Medulla oblongata (tissue), 1 donor: ENCODE measurements around the gene SLC25A53.
"Not testable (repeated sequence)": the region's sequence is repeated elsewhere in the genome, so short reads cannot be mapped to it uniquely, and the experiment has no call there.

Experiments
- DNase-seq: peaks from one replicate; pipeline ENCODE4 v3.0.0-alpha.2; 2015; ENCODE audit errors: extremely low spot score

SLC25A53 gene

DNA sequence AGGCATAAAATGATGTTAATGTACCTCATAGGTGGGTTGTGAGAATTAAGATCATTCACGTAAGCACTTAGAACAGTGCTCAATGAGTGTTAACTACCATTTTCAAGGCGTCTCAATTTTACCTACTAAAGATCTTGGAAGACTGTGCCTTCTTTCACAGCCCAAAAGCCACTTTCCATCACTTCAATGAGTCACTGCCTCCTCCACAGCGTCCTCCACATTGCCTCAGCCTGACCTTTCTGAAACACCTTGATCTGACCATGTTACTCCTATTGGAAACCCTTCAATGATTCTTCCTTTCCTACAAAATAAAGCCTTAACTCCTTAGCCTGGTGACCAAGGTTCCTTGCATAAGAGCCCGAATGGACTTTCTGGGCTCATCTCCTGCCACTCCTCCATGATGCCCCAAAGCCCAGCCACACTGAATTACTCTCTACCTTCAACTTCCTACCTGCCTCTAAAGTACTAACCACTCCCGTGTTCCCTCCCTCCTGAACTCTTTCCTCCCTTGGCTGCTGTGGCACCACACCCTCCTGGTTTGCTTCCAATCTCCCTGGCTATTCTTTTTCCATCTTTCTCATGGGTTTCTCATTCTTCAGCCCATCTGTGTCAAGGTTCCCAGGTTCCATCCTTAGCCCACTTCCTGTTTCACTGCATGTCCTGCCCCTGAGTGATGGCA is 22.1 kb downstream of the SLC25A53 start:
- no peak for DNase-seq

DNA sequence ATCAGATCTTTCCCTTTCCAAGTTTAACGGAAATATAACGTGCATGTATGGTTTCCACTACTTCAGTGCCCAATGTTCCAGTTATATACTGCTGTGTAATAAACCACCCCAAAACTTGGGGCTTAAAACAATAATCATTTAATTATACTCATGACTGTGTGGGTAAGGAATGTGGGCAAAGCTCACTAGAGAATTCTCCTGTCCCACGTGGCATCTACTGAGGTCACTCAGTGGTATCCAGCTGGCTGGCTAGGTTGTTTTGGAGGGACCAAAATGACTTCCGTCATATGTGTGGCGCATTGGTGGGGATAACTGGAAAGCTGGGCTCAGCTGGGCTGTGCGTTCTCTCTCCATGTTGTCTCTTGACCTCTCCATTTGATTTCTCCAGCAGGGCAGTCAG is 26.0 kb downstream of the SLC25A53 start:
- DNase-seq, result no peak

DNA sequence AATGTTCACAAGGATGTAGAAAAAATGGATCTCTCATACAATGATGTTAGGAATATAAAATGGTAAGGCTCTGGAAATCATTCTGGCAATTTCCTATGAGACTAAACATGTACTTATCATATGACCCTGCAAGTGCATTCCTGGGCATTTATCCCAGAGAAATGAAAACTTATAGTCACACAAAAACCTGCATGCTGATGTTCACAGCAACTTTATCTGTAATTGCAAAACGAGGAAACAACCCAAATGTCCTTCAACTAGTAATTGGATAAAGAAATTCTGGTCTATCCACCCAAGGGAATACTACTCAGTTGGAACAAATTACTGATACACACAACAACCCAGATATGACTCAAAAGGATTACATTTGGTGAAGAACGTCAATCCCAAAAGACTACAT is 30.0 kb downstream of the SLC25A53 start:
- DNase-seq, result no peak

DNA sequence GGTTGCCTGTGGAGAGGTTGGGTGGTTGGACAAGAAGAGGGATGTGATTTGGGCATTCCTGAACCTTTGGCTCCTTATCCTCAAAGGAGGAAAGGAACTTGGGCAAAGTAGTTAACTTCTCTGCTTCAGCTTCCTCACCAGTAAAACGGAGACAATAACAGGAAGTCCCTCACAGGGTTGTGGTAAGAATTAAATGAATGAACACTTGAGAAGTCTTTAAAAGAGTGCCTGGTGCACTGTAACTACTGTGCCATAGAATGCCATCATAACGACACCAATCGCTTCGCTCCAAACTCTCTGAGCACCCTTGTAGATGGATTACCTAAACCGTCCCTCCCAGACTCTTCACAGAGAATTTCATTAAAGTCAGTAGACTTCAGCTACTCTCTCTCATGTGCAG is 34.0 kb downstream of the SLC25A53 start:
- no peak for DNase-seq

GRCh38 chrX:104118765-104119164 is 38.0 kb downstream of the SLC25A53 start:
- DNase-seq, result no peak

GRCh38 chrX:104117759-104118158 is 39.0 kb downstream of the SLC25A53 start:
- DNase-seq, result no peak

GRCh38 chrX:104113222-104113965 is 43.4 kb downstream of the SLC25A53 start:
- peak; percentile 68 for DNase-seq

DNA sequence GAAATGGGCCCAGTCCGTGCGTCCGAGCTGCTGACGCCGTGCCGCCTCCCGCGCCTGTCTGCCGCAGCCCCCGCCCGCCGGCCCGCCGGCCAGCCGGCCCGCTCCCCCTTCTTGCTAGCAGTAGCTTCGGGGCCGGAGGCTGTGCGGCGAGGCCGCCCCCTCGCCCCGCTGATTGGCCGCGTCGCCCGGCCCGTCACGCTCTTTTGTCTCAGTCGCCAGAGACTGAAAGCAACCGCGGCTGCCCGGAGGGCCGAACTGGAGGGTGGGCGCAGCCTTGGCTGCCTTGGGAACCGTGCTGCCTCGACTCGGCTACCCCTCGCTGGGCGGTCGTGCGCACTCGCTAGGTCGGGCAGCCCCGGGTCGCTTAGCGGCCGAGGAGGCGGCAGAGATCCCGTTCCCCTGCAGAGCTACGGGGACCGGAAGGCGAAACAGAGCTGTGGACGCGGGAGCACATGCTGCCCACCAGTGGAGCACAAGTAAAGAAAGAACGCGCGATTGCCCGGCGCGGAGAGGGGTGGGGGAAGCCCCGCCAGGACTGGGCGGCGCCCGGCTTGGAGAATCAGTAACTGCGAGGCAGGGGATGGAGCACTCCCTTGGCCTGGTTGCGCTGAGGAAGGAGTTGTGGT is 44.4 kb downstream of the SLC25A53 start, which contains the start of gene ZCCHC18:
ZCCHC18 (plus strand) TSS at position 198 of the 626 bp plus-strand sequence. CDS start 1,589 bp downstream, outside the sequence.
- peak; percentile 46 for DNase-seq

GRCh38 chrX:104110491-104111240 is 46.1 kb downstream of the SLC25A53 start:
- DNase-seq, result not testable (repeated sequence)

- no peak for DNase-seq
These were observed 47.9 kb downstream of the SLC25A53 start for GRCh38 chrX:104108955-104109354.

DNA sequence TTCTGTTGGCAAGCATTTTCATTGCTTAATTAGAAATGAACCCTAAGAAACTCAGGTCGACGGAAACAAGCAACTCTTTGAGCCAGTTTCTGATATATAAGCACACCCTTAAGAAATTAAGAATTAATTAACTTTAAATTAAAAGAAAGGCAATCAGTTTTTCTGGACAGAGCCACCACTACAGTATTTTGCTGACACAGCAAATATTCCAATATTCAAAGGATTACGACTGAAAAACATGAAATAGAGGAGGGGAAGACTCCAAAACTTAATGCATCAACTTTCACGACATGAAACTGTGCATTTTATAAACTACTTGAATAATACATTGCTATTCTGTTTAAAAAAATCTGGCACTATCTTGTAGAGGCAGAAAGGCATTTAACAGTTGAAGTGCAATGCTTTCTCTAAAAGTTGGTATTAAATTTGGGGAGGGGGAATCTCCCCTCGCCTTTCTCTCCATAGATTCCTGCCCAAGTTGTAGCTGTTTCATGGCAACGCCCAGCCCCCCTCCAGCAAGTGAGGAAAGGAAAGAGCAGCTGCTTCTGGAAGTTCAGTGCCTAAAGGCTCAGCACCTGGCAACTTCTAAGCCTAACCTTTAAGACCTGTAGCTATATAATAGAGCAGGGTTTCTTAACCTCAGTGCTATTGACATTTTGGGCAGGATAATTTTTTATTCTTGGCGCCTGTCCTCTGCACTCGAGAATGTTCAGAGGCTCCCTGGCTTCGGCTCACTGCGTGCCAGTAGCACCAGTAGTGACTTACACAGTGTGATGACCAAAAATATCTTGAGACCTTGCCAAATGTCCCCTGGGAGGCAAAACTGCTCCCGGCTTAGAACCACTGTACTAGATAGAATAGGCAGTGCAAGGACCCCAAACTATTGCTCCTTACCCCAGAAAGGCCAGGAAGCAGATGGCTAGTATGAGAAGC is 51.2 kb downstream of the SLC25A53 start:
- no peak for DNase-seq

DNA sequence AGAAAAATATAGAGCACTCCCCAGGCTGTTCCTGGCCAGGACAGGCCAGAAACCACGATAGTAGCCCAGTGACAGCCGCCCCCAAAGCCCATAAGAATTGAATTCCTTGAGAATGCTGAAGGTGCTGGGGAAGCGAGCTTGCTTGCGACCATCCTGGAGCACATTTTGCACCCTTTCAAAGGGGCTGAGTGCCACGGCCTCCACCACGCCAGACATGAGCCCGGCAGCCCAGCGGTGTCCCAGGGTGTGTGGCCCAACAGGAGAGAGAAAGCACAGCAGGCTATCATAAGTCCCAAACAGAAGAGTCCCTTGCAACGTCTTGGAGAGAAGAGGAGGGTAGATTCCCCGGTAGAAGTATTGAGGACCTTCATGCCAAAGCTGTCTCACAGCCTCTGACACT is 52.1 kb downstream of the SLC25A53 start:
- no peak for DNase-seq

- DNase-seq, result no peak
These were observed 57.9 kb downstream of the SLC25A53 start for GRCh38 chrX:104098919-104099318.

DNA sequence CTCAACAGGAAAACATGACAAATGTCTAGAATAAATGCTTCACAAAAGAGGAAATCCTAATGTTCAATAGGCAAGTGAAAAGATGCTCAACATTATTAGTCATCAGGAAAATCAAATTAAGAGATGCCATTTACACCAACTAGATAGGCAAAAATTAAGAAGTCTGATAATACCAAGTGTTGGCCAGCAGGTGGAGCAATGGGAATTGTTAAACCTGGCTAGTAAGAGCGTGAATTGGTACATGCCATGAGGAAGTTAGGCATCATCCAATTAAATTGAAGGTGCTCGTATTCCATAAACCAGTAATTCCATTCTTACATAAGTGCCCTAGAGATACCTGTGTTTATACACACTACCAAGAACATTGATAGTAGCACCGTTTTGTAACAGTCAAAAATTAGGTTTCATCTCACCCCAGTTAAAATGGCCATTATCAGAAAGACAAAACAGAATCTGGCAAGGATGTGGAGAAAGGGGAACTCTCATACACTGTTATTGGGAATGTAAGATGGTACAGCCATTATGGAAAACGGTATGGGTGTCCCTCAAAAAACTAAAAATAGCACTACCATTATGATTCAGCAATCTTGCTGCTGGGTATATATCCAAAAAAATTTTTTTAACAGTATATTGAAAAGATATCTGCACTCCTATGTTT is 58.5 kb downstream of the SLC25A53 start:
- peak; percentile 84 for DNase-seq

DNA sequence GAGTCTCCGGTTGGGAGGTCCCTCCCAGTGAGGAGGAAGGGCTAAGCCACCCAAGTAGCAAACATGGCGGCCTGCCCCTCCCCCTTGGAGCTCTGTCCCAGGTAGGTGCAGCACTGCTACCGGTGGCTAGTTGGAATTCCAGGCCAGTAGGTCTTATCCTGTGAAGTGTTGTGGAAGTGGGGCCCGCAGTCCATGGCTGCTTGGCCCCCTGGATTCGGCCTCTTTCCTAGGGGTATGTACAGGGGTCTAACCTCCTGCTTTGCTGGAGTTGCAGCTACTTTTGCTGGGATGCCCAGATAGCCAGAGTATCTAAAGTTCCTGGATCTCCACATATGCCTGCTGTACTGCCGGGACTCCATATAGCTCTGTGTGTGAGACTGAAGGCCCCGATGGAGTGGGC is 70.9 kb downstream of the SLC25A53 start:
- DNase-seq, result no peak

GRCh38 chrX:104085477-104085876 is 71.3 kb downstream of the SLC25A53 start:
- DNase-seq, result no peak

DNA sequence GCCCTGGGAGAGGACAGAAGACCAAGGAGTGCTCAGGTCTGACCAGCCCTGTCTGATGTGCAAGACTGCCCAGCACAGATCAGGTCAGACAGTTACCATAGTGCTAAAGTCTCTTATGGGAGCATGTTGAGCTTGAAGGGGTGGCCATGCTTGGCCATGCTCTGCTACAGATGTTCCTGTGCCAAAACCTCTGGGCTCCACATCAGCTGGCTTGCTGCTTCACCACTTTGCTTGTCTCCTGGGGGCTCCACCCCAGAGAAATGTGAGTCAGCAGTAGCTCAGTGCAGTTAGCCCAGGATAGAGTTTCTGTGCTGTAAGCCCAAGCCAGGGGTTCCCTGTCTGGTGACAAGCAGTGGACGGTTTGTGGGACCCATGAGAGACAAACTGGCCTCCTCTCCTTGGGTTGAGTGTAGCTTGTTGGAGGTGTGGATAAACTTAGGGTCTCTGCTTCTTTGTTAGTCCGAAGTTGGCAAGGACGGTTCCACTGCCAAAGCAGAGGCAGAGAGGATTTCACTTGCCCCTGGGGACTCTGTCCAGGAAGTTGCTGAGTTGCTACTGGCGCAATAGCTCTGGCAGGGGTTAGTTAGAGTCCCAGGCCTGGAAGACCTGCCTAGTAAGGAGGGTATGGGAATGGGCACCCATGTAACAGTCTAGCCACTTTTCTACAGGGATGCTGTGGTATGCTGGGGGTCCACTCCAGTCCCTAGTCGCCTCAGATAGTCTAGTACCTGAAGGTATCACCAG is 72.1 kb downstream of the SLC25A53 start:
- no peak for DNase-seq

DNA sequence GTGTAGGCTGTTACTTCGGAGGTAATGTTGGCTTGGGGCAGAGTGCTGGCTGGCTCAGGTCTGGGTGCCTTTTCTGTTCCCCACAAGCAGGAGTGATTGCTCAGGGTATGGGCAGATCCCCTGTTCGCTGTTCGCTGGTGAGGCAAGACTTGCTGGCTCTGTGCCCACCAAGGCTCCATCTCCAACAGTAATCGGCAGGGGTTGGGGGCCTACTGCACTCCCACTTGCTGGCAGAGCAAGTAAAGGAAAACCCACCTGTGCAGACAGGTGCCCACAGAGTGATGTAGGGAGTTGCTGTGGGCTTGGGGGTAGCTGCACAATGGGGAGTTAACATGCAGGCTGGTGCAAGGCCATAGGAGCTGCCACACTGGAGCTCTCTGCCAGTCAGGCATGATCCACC is 72.7 kb downstream of the SLC25A53 start:
- DNase-seq, result no peak

GRCh38 chrX:104077854-104078253 is 79.0 kb downstream of the SLC25A53 start:
- DNase-seq, result not testable (repeated sequence)
